CD4-positive, alpha-beta T cell treated with Interleukin-2 at 100 ng/mL for 4 hours (primary cell): Measurements from ENCODE around the gene EFCAB11.
"Not testable (repeated sequence)": the region's sequence is repeated elsewhere in the genome, so short reads cannot be mapped to it uniquely, and the experiment has no call there.

ENCODE experiments used
- DNase-seq: peaks from one replicate; pipeline ENCODE4 v3.0.0-alpha.2; 2020; ENCODE audit warnings: low spot score

EFCAB11 gene

DNA sequence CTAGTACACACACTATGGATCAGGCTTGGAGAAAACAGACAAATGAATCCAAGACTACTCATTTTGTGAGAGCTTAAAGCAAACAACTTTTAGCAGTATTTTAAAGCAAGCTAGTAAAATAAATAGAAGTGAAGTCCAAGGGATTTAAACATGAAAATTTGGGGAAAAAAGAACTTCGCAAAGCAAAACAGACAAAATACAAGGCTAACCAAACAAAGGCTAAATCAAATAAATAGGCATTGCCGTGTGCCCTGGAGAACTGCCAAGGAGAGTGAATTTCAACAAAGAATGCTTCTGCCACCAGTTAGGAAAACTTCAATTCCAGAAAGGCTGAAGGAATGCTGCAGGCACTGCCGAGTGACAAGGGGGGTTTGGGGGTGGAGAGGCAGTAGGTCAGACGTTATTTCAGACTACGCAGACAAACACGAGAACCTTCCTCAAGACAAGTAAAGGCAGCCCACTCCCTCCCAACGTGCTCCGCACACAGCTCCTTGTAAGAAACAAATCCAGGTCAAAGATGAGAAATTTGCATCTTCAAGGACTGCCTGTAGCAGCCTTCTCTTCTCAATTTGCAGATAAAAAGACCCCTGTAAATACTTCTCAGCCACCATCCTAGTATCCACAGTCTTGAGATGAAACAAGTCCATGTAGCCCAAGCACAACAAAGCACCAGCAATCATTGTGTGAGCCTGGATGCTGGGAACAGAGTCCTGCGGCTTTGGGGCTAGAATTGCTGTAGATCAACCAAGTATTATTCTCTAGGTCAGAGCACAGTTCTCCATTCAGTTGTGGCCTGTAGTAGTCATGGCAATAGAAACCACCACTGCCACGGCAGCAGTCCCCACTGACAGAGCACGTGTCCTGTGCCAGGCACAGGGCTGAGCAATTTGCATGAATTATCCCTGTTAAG is 43.3 kb downstream of the EFCAB11 start:
- DNase-seq: no peak

DNA sequence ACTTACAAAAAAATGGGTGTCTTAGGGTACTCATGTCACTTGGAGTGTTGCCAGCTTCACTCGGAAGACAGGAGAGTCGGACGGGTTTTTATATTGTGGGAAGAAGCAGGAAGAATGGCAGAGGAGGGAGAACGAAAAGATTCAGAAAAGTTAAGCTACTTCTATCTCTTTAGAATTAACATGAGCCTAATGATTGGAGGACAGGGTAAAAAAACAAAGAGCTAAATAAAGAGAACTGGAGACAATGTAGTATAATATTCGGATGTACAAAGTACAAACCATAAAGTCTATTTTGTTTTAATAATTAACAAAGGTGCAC is 43.9 kb downstream of the EFCAB11 start:
- no peak for DNase-seq

DNA sequence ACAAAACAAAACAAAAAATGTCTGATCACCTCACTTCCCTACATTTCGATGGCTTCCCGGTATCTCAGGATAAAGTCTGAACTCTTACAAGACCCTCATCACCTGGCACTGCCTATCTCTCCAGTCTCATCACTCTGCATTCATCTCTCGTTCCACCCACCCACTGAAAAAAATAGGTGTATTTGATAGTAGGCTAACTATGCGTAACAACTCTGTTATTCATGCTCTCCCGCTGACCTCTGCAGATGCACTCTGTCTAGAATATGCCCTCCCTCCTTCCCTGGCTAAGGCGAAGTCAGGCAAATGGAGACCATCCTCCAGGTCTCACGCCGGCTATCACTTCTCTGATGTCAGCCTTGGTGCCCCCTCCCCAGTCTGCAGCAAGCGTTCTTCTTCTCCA is 44.9 kb downstream of the EFCAB11 start:
- DNase-seq: no peak

DNA sequence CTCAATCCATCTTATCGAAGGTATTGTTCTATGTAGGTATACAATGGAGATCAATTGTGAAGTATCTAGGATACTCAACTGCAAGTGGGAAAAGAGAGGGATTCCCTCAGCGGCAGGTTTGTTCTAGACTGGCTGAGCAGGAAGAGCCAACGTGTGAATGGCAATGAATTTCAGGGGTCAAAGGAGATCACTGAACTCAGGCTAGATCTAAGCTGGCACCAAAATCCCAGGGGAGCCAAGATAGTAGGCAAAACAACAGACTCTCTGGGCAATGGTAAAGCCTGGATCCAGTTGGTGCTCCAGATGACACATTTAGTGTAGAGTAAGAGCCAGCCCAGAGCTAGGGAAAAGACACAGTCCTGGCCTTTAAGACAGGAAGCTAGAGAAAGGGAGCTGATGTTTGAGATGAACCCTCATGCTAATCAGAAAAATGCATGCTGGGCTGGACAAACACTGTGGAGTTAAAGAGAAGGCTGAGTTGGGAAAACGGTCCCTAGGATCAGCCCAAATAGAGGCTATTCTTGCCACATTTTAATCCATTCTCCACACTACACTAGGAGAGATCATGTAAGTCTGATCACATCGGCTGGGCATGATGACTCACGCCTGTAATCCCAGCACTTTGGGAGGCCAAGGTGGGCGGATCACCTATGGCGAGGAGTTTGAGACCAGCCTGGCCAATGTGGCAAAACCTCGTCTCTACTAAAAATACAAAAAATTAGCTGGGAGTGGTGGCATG is 45.6 kb downstream of the EFCAB11 start:
- DNase-seq: no peak

DNA sequence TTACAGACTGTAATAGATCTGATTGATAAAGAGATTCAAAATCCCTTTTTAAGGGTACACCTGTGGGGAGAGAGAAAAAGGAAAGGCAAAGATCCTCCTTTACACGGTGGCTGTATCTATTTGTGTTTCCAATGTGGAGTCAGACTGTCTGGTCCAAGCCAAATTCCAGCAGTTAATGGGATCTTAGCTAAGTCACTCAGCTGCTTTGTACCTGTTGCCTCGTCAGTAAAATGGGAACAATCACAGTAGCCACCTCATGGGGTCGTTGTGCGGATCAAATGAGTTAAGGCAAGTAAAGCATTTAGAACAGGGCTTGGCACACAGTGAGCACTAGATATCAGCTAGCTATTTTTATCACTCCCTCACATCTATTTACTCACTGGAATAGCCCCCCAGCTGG is 46.9 kb downstream of the EFCAB11 start:
- no peak for DNase-seq

DNA sequence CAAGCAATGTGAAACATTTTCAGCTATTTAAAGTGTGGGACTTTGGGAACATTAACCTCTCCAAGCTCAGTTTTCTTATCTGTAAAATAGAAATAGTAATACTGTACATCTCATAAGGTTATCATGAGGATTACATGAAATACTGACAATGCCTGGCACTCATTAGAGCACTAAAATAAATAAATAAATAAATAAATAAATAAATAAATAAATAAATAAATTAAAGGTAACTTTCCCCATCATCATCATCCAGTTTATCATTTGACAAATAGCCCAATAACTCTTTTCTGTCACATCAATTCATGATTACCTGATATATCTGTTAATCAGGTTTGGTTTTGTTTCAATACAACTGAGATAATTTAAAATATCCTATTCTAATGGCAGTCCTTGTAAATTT is 48.5 kb downstream of the EFCAB11 start:
- DNase-seq: no peak

DNA sequence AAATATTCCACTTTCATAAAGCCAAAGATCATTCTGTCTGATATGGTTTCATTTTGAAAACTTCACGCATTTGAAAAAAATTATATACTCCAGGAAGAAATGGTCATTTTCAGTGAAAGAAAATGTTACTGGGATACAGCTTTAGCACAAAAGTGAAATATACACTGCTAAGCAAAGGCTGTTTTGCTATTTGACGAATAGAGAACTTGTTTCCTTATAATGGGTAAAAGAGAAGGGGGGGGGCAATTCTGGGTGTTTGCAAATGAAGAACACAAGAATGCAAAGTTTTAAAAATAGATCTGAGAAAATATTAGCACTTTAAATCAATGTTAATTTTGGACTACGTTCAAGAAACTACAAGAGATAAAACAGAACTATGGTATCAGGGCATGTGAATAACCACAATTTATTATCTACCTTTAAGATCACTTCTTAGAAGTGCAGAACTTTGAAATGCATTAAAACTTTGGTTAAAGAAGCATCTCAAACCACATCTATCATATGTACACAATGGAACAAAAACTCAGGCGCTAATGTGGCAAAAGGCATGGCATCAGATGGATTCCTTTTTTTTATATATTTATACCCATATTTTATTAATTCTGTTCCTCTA is 51.1 kb downstream of the EFCAB11 start:
- peak; percentile 14 for DNase-seq

DNA sequence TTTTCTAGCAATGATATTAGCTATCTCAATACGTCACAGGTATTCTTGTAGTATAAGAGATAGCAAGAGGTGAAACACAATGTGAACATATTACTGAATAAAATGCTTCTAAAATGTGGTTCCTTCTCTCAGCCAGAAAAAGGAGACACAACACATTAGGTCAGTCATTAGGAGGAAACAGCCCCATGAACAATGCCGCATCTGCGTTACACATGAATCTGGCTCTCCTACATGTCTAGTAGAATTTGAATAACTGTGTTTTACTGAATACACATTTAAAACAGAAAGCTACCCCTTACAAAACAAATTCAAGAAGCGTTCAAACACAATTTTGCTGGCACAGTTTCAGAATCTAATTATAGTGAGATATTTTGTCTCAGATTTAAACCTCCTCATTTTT is 51.6 kb downstream of the EFCAB11 start:
- no peak for DNase-seq

DNA sequence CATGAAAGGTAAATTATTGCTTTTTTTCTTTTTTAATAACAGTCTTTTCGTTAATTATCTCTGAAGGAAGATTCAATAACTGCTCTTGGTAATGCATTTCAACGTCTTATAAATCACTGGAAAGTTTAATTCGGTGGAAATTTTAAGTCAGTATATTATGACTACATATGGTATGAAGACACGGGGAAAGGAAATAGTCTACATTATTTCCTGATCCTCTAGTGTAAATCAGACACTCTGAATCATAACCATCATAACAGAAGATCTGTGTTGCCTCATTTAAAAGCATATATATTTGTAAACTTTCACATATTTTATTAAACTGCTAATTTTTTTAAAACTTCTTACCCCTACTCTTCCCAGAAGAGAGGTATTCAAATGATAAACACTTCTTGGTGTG is 53.7 kb downstream of the EFCAB11 start:
- no peak for DNase-seq

DNA sequence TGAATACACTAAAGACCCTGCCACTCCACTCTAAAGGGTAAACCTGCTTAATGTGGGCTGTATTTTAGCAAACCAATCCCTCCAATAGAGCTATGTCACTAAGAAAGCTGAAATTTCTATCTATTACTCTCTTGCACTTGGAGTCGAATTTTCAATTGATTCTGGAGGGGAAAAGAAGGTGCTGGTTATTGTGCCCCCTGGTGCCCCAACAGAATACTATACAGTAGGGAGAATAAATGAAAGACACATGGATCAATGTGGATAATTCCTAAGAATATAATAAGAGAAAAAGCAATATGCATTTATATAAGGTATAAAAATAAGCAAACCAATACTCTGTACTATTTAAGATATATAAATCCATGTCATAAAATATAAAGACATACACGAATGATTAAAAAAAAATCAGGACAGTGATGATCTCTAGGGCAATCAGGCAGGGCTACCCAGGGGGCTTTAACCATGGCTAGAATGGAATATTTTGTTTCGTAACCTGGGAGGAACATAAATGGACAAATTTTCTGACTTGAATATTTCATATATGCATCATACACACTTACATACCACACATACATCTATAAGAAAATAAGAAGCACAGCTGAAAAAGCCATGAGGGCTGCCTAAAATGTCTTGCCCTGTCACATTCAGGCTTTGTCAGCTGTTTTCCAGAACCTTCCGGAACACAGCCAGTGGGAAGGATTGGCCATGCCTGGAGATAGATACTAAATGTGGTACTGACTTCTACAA is 54.4 kb downstream of the EFCAB11 start:
- no peak for DNase-seq

DNA sequence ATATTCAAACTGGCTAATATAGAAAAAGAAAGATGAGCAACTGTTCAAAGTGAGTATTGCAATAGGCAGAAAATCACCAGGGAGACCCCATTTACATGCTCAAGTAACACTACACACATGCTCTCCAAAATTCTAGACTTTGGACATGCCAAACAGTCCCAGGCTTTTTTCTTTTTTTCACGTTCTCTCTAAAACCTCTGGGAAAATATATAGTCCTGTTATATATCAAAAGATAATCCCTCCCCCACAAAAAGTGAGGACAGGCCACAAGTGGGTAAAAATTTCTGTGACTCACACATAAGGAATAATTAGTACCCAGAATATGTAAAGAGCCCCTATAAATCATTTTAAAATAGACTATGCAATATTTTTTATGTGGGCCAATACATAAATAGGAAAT is 55.2 kb downstream of the EFCAB11 start:
- DNase-seq: no peak

DNA sequence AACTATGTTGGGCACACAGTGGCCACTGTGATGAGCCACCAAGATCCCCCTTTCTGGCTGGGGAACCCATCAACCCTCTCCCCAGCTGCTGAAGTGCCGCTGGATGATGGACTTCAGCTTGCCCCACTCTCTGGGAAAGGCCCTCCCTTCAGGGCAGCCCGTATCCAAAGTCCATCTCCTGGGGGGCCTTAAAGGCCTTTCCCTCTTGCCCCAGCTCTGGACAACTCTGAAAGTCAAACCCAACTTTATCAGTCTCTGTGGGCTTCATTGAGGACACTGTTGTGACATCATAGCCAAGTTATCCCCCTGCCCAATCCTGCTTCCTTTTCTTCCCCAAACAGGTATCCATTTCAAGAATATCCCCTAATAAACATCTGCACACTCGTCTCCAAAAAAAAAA is 61.1 kb downstream of the EFCAB11 start:
- DNase-seq: not testable (repeated sequence)

DNA sequence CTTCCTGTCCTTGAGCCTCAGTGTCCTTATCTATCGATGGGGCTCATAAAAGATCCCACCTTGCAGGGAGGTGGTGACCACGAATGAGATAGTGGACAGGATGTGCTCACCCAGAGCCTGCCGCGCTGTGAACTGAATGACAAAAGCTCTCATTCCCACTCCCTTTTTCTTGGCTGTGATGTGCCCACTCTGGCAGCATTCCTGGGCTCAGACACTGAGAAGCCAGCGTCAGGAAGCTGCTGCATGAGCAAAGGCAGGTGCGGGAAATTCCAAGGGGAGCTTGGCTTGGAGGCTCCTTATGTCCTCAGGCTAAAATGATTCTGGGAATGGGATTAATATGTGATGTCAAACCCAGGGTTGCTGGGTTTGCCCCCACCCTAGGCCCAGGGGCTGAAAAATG is 61.6 kb downstream of the EFCAB11 start:
- DNase-seq: no peak

DNA sequence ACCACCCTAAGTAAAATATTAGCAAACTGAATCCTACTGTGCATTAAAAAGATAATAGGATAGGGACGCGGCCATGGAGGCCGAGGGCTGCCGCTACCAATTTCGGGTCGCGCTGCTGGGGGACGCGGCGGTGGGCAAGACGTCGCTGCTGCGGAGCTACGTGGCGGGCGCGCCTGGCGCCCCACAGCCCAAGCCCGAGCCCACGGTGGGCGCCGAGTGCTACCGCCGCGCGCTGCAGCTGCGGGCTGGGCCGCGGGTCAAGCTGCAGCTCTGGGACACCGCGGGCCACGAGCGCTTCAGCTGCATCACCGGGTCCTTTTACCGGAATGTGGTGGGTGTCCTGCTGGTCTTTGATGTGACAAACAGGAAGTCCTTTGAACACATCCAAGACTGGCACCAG is 62.8 kb downstream of the EFCAB11 start:
- not testable (repeated sequence) for DNase-seq

DNA sequence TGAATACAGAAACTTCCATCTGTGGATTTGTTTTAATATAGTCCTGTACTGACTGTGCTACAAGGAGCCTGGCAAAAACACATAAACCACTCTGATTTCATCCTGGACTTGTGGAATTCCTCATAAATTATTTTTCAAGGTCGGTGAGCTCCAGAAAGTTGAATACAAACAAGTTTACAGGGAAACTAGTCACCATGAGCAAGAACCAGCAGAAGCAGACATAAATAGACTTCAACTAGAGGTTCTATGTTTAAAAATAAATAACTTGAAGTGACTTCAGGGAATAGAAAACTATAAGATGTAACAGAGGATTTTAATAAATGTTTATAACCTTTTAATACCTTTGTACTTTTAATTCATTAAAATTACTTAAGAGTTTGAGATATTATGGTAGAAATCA is 63.5 kb downstream of the EFCAB11 start:
- no peak for DNase-seq

DNA sequence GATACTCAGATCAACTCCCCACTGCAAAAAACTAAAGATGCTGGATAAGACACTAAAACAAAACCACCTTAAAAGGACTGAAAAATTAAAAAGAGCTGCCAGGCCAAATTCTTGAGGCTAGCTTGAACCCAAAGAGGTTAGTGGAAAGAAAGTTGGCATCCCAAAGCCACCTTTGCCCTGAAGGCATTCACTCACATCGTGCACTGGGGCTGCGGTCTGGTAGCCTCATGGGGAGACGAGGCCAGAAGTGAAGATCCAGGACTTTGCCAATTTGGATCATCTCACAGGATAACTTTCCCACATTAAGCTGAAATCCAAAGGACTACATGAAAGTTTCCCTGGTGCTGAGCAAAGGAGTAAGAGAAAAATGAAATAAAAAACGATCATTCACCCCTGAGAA is 63.9 kb downstream of the EFCAB11 start:
- DNase-seq: no peak

DNA sequence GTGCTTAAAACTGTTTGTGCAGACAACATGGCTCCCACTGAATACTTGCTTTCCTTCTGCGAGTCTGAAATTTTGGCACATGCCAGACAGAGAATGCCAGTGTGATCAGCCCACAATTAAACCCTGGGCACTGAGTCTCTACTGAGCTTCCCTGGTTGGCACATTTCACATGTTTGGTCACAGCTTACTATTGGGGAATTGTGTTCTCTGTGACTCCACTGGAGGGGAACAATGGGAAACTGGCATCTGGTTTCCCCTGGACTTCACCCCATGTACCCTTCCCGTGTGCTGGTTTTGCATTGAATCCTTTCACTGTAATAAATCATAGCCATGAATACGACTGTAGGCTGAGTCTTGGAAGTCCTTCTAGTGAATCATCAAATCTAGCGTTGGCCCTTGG is 64.9 kb downstream of the EFCAB11 start:
- no peak for DNase-seq

DNA sequence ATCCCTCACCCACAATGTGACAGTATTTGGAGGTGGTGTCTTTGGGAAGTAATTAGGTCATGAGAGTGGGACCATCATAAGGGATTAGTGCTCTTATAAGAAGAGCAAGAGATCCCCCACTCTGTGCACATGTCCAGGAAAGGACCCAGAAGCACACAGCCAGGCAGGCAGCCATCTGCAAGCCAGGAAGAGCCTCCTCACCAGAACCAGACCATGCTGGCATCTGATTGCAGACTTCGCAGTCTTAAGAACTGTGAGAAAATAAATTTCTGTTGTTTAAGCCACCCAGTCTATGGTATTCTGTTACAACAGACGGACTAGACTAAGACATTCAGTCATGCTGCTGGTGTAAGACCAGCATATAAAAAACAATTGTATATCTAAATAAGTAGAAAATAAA is 69.8 kb downstream of the EFCAB11 start:
- DNase-seq: no peak

DNA sequence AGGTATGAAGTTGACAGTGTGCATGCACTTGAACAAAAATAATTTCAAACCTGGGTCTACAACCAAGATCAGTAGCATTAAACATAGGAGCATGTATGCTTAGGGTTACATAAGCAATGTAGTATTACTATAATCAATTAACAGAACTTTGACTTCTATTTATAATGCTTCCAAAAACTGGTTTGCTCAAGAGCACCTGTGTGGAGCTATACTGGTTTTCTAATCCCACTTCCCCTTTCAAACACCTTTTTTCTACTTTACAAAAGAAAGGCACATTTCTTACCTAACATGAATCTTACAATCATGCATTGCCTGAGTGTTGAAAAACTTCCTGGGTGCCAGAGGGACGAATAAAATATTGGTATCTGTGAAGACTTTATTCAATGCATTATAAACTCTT is 72.7 kb downstream of the EFCAB11 start:
- DNase-seq: no peak

DNA sequence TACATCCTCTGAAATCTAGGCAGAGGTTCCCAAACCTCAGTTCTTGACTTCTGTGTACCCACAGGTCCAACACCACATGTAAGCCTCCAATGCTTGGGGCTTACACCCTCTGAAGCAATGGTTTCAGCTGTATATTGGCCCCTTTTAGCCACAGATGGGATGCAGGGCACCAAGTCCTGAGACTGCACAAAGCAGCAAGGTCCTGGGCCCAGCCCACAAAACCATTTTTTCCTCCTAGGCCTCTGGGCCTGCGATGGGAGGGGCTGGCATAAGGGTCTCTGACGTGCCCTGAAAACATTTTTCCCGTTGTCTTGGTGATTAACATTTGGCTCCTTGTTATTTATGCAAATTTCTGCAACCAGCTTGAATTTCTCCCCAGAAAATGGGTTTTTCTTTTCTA is 80.4 kb downstream of the EFCAB11 start:
- not testable (repeated sequence) for DNase-seq

DNA sequence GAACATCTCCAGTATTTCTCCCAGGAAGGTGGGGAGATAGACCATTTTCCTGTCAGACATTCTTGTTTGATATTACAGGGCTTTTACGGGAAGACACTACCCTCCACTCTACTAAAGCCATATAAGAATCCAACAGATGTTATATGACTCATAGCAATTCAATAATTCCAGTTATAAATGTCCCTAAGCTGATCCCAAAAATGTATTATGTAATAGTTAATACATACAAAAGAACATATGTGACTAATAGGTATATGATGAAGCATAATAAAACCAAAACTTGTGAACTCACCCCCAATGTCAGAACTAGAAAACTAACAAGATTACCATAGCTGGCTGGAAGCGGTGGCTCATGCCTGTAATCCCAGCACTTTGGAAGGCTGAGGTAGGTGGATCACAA is 84.2 kb downstream of the EFCAB11 start:
- DNase-seq: no peak

DNA sequence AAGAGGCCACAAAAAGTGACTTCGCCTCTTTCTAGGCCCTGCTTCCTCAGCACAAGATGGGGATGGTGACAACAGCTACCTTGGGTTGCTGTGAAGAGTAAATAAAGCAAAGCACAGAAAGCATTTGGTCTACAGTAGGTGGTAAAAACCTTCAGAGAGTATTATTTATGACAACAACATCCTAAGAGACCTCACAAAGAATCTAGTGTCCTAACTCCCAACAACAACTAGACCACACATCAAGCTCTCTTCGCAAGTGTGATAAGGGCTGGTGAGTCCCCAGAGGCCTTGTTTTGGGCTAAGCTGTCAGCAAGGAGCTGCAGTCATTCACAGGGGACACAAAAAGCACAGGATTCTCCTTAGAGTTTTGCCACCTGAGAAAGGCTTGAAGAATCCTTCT is 84.9 kb downstream of the EFCAB11 start:
- DNase-seq: no peak

DNA sequence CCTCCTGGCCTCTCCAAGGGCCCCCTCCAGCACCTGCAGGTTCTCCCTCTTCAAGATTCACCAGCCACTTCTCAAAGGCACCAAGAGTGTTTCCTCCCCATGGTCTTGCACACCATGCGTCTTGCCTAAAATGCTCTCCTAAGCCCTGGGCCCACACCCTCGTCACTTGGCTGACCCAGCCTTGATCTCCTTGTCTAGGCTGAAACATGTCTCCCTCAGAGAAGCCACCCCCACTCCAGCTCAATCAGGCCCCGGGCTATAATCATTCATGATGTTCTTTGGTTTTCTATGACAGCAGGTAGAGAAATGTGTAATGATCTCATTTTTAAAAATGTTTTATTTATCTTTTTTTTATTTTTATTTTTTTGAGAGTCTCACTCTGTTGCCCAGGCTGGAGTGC is 88.1 kb downstream of the EFCAB11 start:
- DNase-seq: no peak
